ENCODE measurements around the gene C18orf32.

DNA sequence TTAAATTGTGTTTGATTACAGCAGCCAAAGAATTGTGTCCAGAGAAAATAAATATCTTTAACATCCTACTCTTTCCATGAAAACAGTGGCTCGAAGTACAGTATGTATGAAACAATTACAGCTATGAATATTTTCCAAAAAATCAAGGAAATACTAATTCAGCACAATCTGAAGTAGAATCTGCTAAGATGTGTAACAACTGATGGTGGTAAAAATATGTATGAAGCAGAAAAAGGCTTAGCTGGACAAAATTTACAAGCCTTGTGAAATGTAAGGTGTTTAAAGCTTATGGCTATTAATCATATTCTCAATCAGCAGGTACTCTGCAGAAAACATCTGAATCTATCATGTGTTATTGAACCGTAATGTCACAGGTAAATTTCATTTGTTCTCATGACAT lies 43.2 kb downstream of the C18orf32 start:
- TF ChIP-seq RFX5 (IDR thresholded peaks at IDR 0.05; ENCODE audit: borderline replicate concordance, low read depth, low read length) (no peak), POLR2AphosphoS5 (IDR thresholded peaks at IDR 0.05; ENCODE audit: low read depth, low read length) (no peak), KDM1A (IDR thresholded peaks at IDR 0.05; ENCODE audit: borderline replicate concordance, low read length) (no peak), FOSL1 (IDR thresholded peaks at IDR 0.05; ENCODE audit: insufficient read depth, low read depth, low read length) (no peak), POLR2A (IDR thresholded peaks at IDR 0.05; ENCODE audit: control extremely low read depth in 1 of 2, low read depth in 2 of 2, low read length in 2 of 2) (no peak), YY1 (IDR thresholded peaks at IDR 0.05; ENCODE audit: low read depth, low read length) (no peak), TEAD4 (IDR thresholded peaks at IDR 0.05; ENCODE audit: low read depth, low read length) (no peak), TCF12 (IDR thresholded peaks at IDR 0.05; ENCODE audit: low read depth, low read length) (no peak), SP1 (IDR thresholded peaks at IDR 0.05; ENCODE audit: low read depth, low read length) (no peak), TAF1 (IDR thresholded peaks at IDR 0.05; ENCODE audit: low read depth, low read length) (no peak)
- TF ChIP-seq, protein P1, sequence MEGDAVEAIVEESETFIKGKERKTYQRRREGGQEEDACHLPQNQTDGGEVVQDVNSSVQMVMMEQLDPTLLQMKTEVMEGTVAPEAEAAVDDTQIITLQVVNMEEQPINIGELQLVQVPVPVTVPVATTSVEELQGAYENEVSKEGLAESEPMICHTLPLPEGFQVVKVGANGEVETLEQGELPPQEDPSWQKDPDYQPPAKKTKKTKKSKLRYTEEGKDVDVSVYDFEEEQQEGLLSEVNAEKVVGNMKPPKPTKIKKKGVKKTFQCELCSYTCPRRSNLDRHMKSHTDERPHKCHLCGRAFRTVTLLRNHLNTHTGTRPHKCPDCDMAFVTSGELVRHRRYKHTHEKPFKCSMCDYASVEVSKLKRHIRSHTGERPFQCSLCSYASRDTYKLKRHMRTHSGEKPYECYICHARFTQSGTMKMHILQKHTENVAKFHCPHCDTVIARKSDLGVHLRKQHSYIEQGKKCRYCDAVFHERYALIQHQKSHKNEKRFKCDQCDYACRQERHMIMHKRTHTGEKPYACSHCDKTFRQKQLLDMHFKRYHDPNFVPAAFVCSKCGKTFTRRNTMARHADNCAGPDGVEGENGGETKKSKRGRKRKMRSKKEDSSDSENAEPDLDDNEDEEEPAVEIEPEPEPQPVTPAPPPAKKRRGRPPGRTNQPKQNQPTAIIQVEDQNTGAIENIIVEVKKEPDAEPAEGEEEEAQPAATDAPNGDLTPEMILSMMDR (IDR thresholded peaks at IDR 0.05; ENCODE audit: control extremely low read depth in 1 of 3, insufficient read depth in 1 of 3, low read depth in 1 of 3, low read length in 3 of 3), result no peak
- TF ChIP-seq, protein P2, sequence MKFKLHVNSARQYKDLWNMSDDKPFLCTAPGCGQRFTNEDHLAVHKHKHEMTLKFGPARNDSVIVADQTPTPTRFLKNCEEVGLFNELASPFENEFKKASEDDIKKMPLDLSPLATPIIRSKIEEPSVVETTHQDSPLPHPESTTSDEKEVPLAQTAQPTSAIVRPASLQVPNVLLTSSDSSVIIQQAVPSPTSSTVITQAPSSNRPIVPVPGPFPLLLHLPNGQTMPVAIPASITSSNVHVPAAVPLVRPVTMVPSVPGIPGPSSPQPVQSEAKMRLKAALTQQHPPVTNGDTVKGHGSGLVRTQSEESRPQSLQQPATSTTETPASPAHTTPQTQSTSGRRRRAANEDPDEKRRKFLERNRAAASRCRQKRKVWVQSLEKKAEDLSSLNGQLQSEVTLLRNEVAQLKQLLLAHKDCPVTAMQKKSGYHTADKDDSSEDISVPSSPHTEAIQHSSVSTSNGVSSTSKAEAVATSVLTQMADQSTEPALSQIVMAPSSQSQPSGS (IDR thresholded peaks at IDR 0.05; ENCODE audit: low read length), result no peak
